ENCODE results near the gene POLR3F. TPM values are rescaled to one million over a fixed set of nuclear protein-coding genes. Genes with fewer than 3 reads are reported as not detected.
"Not testable (repeated sequence)": the region's sequence is repeated elsewhere in the genome, so short reads cannot be mapped to it uniquely, and the experiment has no call there.

Gene POLR3F
- total RNA-seq, 1 donor from 2014 or later: 8.1 TPM

DNA sequence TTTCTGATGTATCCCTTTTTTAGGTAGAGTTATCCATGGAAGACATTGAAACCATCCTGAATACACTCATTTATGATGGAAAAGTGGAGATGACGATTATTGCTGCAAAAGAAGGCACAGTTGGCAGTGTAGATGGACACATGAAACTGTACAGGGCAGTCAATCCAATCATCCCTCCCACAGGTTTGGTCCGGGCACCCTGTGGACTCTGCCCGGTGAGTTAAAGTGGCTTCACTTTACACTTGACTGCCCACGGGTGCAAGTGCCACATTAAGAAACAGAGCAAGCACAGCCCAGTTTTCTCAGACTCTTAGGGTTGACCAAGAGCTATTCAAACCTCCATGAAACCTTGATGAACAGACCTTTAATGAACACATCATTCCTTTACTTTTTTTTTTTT lies 14.4 kb downstream of the POLR3F start:
- TF ChIP-seq, protein P1, sequence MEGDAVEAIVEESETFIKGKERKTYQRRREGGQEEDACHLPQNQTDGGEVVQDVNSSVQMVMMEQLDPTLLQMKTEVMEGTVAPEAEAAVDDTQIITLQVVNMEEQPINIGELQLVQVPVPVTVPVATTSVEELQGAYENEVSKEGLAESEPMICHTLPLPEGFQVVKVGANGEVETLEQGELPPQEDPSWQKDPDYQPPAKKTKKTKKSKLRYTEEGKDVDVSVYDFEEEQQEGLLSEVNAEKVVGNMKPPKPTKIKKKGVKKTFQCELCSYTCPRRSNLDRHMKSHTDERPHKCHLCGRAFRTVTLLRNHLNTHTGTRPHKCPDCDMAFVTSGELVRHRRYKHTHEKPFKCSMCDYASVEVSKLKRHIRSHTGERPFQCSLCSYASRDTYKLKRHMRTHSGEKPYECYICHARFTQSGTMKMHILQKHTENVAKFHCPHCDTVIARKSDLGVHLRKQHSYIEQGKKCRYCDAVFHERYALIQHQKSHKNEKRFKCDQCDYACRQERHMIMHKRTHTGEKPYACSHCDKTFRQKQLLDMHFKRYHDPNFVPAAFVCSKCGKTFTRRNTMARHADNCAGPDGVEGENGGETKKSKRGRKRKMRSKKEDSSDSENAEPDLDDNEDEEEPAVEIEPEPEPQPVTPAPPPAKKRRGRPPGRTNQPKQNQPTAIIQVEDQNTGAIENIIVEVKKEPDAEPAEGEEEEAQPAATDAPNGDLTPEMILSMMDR (IDR thresholded peaks at IDR 0.05): no peak
- TF ChIP-seq POLR2AphosphoS5 (IDR thresholded peaks at IDR 0.05; ENCODE audit: insufficient read depth in 1 of 2, low read depth in 1 of 2) (no peak), POLR2A (IDR thresholded peaks at IDR 0.05) (no peak)
- no peak for DNase-seq (ENCODE audit: extremely low spot score in 2 of 2)
- intact Hi-C loops (cut with DNase I): no loop called here
- Histone ChIP-seq H3K9me3 (no peaks in the 10 kb centered on the region), H3K27ac (no peak overlapping the region), H3K4me1 (no peaks in the 10 kb centered on the region), H3K27me3 (no peaks in the 10 kb centered on the region), H3K36me3 (peaks cover 0 to 53% of the 10 kb centered on the region in 2 donors), H3K4me3 (no peak overlapping the region)

DNA sequence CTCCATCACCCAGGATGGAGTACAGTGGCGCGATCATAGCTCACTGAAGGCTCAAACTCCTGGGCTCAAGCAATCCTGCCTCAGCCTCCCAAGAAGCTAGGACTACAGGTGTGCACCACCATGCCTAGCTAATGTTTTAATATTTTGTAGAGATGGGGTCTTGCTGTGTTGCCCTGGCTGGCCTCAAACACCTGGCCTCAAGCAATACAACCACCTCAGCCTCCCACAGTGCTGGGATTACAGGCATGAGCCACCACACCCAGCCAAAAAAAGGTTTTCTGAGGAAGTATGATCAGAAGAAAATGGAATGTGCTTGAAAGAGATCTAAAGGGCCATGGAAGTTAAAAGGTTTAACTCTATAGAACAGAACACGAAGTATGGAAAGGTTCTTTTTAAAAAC lies 21.1 kb downstream of the POLR3F start:
- Histone ChIP-seq H3K36me3 (peaks cover 0 to 64% of the 10 kb centered on the region in 2 donors), H3K4me1 (no peaks in the 10 kb centered on the region), H3K9me3 (no peaks in the 10 kb centered on the region), H3K4me3 (no peak overlapping the region), H3K27ac (no peak overlapping the region), H3K27me3 (no peaks in the 10 kb centered on the region)
- DNase-seq (ENCODE audit: extremely low spot score in 2 of 2): no peak
- intact Hi-C loops (cut with DNase I): no loop called here
- TF ChIP-seq POLR2AphosphoS5 (IDR thresholded peaks at IDR 0.05; ENCODE audit: insufficient read depth in 1 of 2, low read depth in 1 of 2) (no peak), POLR2A (IDR thresholded peaks at IDR 0.05) (no peak)
- TF ChIP-seq, protein P1 (IDR thresholded peaks at IDR 0.05): no peak

DNA sequence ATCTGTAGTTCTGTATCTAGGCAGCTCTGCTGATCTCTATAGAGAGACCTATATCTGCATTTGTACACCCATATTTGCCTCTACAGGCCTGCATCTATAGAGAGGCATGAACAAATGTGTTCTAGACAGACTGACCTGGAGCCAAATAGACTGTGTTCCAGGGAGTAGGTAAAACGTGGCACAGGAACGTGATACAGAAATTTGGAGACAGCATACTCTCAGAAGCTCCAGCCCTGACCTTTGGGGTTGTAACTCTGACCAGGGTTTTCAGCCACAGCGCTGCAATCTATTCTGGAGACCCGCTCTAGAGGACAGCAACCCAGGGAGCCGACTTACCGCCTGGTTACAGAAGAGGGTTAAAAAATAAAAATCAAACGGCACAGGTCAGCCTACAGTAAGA lies 28.9 kb downstream of the POLR3F start:
- TF ChIP-seq POLR2A (IDR thresholded peaks at IDR 0.05) (no peak), POLR2AphosphoS5 (IDR thresholded peaks at IDR 0.05; ENCODE audit: insufficient read depth in 1 of 2, low read depth in 1 of 2) (no peak)
- TF ChIP-seq, protein P1 (IDR thresholded peaks at IDR 0.05): no peak
- no peak for DNase-seq (ENCODE audit: extremely low spot score in 2 of 2)
- peaks cover 0 to 15% of the 10 kb centered on the region in 2 donors for H3K36me3 ChIP-seq
- peaks cover 18% of the 10 kb centered on the region for H3K4me1 ChIP-seq
- H3K27me3 ChIP-seq: no peaks in the 10 kb centered on the region
- peak overlapping the region; percentile 73 to 82 for H3K4me3 ChIP-seq
- no peak overlapping the region for H3K27ac ChIP-seq
- intact Hi-C loops (cut with DNase I): no loop called here
- H3K9me3 ChIP-seq: no peaks in the 10 kb centered on the region

DNA sequence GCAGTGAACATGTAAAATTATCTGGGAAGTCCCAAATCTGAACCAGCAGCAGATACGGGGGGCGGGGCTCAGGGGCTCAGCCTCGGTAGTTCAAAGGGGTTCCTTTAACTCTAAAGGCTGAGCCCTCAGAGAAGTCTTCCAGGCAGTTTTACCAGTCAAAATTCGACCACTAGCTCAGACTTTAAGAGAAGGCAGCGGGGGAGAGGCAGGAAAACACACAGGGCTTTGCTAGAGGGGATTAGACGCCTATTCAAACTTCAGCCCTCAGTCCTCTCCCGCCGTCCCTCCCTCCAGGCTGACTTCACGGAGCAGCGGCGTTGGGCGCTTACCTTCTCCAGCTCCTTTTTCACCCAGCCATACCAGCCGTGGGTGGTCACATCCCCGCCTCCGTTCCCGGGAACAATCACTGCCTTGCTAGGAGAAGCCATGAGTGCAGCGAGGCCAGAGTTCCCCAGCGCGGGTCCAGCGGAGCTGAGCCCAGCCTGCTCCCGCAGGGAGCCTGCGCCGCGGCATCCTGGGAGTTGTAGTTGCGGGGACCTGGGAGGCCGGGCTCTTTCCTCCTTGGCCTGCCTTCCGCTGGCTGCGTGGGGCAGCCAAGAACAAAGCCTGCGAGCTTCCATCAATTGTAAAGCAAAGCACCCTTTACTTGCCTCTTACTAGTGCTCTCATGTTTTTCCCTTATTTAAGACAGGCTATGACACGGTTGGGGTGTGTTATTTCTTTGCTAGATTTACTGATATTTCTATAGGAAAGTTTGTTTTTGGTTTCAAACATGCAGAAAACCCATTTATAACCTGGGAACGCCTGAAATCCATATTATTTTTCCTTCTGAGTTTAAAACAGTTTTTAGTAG lies 29.8 kb downstream of the POLR3F start, which contains the start of gene RBBP9:
RBBP9 (minus strand) TSS at position 486 of the 853 bp plus-strand sequence; CDS start at position 428, 58 bp downstream.
- peak; percentile 30 to 64 for TF ChIP-seq POLR2AphosphoS5 (IDR thresholded peaks at IDR 0.05; ENCODE audit: insufficient read depth in 1 of 2, low read depth in 1 of 2)
- TF ChIP-seq POLR2A (IDR thresholded peaks at IDR 0.05): no peak
- DNase-seq (ENCODE audit: extremely low spot score in 2 of 2): peak in 1 of 2 donors; percentile 88
- Histone ChIP-seq H3K36me3 (peaks cover 0 to 9% of the 10 kb centered on the region in 2 donors), H3K4me3 (peak within 1 kb of the TSS; percentile 73 to 82), H3K27me3 (no peaks in the 10 kb centered on the region), H3K9me3 (no peaks in the 10 kb centered on the region), H3K27ac (peak within 1 kb of the TSS; percentile 75), H3K4me1 (peaks cover 18% of the 10 kb centered on the region)
- intact Hi-C loops (cut with DNase I): no loop called here

DNA sequence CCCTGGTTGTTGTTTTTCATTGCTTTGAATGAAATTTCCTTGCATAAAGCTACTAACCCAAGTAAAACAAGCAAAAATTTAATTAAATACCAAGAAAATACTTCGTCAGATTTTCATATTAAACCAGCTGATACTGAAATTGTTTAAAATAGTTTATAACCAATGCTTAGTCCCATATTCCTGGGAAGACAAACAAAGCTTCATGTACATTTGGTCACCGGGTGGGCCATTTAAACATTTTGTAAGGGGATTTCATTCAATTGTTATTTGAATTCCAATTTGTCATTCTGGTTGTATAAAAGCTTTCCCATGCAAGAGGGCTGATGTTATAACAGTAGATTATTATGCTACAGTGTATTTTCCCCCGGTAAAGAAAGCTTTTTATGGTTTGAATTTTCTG lies 30.4 kb downstream of the POLR3F start:
- intact Hi-C loops (cut with DNase I): no loop called here

DNA sequence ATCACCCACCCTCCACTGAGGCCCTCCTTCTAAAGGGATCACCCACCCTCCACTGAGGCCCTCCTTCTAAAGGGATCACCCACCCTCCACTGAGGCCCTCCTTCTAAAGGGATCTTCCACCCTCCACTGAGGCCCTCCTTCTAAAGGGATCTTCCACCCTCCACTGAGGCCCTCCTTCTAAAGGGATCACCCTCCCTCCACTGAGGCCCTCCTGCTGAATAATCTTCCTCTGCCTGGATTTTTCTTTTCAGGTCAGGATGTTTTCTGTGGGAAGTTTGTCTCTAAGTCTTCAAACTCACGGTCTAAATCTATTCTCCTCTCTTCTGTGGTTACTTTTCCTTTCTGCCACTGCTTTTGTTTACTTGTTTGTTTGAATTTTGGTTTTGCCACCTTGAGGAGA lies 34.5 kb downstream of the POLR3F start:
- H3K4me3 ChIP-seq; H3K36me3 ChIP-seq; DNase-seq (ENCODE audit: extremely low spot score in 2 of 2); H3K9me3 ChIP-seq; H3K27me3 ChIP-seq; H3K27ac ChIP-seq; intact Hi-C loops (cut with DNase I); H3K4me1 ChIP-seq: not testable (repeated sequence)

More for the DNA sequence above, 30.4 kb downstream of the POLR3F start:
- peak overlapping the region; percentile 75 for H3K27ac ChIP-seq
- no peaks in the 10 kb centered on the region for H3K9me3 ChIP-seq
- no peak for DNase-seq (ENCODE audit: extremely low spot score in 2 of 2)
- H3K27me3 ChIP-seq: no peaks in the 10 kb centered on the region
- TF ChIP-seq POLR2AphosphoS5 (IDR thresholded peaks at IDR 0.05; ENCODE audit: insufficient read depth in 1 of 2, low read depth in 1 of 2): no peak
- TF ChIP-seq, protein P1 (IDR thresholded peaks at IDR 0.05): no peak
- TF ChIP-seq POLR2A (IDR thresholded peaks at IDR 0.05): no peak
- H3K4me3 ChIP-seq: no peak overlapping the region
- peaks cover 18% of the 10 kb centered on the region for H3K4me1 ChIP-seq
- peaks cover 0 to 9% of the 10 kb centered on the region in 2 donors for H3K36me3 ChIP-seq

Data from vagina (tissue), 2 donors.